ENCODE data around the gene RNF180.
"Not testable (repeated sequence)": the region's sequence is repeated elsewhere in the genome, so short reads cannot be mapped to it uniquely, and the experiment has no call there.

Gene RNF180

GRCh38 chr5:64397552-64397951, 231.9 kb downstream of the RNF180 start:
- no peak for DNase-seq (ENCODE audit: low spot score)

- not testable (repeated sequence) for DNase-seq (ENCODE audit: low spot score)
Observed at GRCh38 chr5:64398735-64399134, 233.1 kb downstream of the RNF180 start.

- DNase-seq (ENCODE audit: low spot score) = not testable (repeated sequence)
Observed at GRCh38 chr5:64407103-64407825, 241.6 kb downstream of the RNF180 start.

GRCh38 chr5:64417390-64417789, 251.7 kb downstream of the RNF180 start:
- DNase-seq (ENCODE audit: low spot score) = no peak

- DNase-seq (ENCODE audit: low spot score) = no peak
Observed at GRCh38 chr5:64418013-64418412, 252.4 kb downstream of the RNF180 start.
